Esophagus squamous epithelium (tissue), 4 donors: ENCODE data around the gene ALX3.

ENCODE experiments used
- POLR2A ChIP-seq, 4 donors: fragments of 450-650 bp; IDR thresholded peaks; one replicate each; pipeline ENCODE4 v1.6.1; 2017; ENCODE audit warnings: antibody characterized with exemption in 4 of 4, mild to moderate bottlenecking in 4 of 4, moderate library complexity in 3 of 4
- TF ChIP-seq, protein P1 (sequence below), 6 experiments: fragments of 450-650 bp in 4 of 6; fragments of 200-600 bp in 2 of 6; sonication (generic) in 2 of 6; IDR thresholded peaks; one replicate each; pipeline ENCODE4 v1.5.1; 2016 to 2019; ENCODE audit warnings: antibody characterized with exemption in 6 of 6, mild to moderate bottlenecking in 4 of 6, moderate library complexity in 4 of 6

DNA sequence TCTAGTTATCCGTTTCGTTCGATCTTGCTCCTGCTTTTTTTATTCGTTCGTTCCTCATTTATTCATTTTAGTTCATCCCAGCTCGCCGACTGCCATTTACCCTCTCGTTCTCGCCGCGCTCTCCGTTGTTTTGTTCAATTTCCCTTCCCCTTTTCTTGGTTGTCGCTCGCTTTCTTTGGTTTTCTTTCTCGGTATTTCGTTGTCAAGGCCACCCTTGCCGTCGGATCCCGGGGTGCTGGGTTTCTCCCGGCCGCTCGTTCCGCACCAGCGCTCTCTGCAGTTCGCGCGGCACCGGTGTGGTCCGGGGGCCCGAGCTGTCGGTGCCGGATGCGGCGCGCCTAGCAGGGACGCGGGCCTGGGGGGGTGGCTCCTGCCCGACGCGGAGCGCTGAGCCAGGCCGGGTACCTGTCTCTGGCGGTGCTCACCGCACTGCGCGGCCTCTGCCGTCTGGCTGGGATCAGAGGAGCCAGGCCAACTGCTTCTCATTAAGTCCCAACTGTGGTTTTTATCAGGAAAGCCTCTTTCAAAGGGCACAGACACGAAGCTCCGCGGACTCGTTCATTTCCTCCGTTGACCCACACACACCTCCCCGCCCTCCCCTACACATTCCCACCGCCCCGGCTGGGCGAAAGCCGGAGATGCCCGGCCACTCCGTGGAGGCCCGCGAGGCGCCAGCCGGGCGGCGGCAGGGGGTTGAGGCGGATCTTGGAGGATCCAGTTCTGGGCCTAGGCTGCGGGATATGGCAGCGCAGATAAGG, 1.6 kb downstream of the ALX3 start:
- TF ChIP-seq, protein P1, sequence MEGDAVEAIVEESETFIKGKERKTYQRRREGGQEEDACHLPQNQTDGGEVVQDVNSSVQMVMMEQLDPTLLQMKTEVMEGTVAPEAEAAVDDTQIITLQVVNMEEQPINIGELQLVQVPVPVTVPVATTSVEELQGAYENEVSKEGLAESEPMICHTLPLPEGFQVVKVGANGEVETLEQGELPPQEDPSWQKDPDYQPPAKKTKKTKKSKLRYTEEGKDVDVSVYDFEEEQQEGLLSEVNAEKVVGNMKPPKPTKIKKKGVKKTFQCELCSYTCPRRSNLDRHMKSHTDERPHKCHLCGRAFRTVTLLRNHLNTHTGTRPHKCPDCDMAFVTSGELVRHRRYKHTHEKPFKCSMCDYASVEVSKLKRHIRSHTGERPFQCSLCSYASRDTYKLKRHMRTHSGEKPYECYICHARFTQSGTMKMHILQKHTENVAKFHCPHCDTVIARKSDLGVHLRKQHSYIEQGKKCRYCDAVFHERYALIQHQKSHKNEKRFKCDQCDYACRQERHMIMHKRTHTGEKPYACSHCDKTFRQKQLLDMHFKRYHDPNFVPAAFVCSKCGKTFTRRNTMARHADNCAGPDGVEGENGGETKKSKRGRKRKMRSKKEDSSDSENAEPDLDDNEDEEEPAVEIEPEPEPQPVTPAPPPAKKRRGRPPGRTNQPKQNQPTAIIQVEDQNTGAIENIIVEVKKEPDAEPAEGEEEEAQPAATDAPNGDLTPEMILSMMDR (IDR thresholded peaks at IDR 0.05), result no peak
- TF ChIP-seq POLR2A (IDR thresholded peaks at IDR 0.05), result no peak
